AML-193 (cell line): ENCODE results near the gene UNC79.

Experiments
- DNase-seq, 2 experiments: peaks; one replicate each; lab custom pipeline; 2025; lab: John Stamatoyannopoulos, UW

UNC79 gene

DNA sequence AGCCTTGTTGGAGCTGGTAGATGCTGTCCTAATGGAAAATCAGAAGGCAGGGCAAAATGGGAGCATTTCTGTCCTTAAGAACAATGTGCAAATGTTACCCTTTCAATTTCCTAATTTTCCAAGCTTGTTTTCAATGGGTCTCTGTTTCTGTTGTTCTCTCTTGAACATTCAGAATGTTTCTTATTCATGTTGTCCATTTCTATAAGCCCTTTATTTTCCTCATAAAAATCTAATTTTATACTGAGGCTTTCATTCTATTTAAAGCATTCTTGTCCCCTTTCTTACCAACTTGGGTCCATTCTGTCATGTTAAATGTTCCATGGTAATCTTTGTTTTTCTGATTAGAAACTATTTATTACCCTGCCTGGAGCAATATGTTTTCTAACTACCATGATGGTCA, 232.6 kb downstream of the UNC79 start:
- DNase-seq: no peak

DNA sequence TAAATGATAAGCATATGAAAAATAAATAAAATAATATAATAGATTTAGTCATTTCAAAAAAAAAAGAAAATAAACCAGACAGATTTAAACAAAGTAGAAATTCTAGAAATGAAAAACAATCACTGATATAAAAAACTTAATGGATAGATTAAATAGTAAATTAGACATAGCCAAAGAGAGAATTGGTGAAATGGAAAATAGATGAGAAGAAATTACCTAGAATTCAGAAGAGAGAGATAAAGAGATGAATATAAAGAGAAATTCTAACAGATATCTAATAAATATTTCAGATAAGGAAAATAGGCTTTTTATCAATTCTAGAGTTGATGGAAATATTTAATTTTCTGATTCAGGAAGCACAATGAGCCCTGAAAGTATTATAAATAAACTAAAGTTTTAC, 234.4 kb downstream of the UNC79 start:
- no peak for DNase-seq

DNA sequence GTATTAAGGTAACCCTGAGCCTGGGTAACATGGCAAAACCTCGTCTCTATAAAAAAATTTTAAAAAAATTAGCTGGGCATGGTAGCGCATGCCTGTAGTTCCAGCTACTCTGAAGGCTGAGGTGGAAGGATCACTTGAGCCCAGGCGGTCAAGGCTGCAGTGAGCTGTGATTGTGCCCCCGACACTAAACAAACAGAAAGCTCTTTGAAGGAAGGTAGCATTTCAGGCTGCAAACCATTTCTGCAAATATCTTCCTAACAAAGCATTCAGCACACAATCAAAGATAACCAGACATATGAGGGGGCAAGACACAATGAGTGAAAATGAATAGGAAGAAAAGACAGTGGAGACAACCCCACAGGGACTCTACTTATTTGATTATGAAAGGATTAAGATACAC, 238.9 kb downstream of the UNC79 start:
- no peak for DNase-seq

DNA sequence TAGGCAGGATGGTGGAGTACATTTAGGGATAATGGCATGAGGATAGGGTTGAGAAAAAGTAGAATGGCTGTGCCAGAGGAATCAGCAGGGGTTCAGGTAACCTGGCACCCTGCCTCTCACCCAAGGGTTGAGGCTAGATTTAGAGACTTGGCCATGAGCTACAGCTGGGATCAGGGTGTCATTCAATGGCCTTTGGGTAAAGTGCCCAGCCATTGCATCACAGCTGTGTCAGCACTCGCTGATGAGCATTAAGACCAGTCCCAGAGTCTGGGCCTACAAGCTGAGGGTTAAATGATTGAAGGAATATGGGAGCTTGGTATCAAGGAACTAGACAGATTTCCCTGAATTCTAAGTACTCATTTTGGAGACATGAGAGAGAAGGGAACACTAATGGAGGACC, 243.6 kb downstream of the UNC79 start:
- no peak for DNase-seq

DNA sequence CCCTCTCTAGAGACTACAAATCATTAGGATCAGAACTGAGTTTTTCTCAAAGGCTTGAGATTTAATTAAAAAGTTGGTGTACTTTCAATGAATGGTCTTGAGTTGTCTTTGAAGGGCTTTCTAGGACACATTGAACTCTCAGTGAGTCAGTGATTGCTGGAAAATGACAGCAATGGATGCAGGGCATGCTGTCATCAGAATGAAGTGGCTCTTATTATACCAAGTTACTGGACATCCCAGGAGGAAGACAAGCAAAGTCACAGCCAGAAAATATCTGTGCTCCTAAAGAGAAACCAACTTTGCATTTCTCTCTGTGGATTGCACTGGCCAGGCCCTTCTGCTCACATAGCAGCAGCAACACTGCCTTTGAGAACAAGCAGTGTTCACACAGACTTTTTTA, 244.9 kb downstream of the UNC79 start:
- no peak for DNase-seq

DNA sequence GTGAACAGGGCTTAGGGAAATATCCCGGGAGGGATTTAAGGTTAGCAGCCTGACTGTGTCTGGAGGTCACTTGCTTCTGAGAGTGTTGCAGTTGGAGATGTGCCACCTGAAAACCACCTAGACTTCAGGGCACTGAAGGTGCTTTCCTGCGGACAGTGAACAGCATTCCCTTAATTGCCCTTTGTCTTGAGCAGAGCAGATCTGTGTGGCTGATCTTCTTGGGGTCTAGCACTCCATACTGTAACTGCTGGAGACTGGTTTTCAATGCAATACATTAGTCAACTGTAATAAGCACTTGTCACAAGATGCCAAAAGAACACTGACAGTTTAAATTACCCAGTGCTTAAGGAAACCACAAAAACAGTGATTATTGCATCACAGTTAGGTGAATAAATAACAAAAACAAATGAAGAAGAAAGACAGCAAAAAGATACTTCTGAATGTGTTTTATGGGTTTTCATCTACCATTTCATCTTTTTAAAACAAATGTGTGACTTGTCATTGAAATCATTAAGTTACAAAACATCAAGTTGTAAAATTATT, 245.7 kb downstream of the UNC79 start:
- no peak for DNase-seq

DNA sequence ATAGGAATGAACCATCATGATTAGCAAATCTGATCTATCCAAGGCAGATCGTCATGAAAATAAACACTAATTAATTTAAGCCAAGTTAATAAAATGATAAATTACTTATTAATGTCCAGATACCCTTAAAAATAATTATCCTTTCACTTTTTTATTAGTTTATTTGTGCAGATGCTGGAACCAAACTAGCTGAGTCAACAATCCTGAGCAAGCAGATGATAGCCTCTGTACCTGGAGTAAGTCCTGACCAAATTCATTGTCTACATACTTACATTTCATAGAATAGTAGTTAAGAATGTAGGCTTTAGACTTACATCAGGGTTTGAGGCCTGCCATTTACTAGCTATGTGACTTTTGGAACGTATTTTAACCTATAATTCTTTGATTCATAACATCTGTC, 251.7 kb downstream of the UNC79 start:
- no peak for DNase-seq

DNA sequence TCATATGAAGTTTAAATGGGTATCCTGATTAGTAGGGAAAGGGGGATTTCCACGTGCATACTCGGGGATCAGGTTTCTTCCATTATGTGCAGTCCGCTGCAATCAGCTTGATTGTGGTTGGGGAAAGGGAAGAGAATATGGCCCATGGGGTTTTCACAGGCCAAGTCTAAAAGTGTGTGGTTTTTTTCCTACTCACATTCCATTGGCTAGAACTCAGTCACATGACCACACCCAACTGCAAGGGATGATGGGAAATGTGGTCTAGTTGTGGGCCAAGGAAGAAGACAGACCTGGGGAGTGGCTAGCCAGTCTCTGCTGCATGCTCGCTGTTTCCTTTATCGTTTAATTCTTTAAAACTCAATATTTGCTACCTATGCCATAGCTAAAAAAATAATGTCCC, 252.5 kb downstream of the UNC79 start:
- no peak for DNase-seq

DNA sequence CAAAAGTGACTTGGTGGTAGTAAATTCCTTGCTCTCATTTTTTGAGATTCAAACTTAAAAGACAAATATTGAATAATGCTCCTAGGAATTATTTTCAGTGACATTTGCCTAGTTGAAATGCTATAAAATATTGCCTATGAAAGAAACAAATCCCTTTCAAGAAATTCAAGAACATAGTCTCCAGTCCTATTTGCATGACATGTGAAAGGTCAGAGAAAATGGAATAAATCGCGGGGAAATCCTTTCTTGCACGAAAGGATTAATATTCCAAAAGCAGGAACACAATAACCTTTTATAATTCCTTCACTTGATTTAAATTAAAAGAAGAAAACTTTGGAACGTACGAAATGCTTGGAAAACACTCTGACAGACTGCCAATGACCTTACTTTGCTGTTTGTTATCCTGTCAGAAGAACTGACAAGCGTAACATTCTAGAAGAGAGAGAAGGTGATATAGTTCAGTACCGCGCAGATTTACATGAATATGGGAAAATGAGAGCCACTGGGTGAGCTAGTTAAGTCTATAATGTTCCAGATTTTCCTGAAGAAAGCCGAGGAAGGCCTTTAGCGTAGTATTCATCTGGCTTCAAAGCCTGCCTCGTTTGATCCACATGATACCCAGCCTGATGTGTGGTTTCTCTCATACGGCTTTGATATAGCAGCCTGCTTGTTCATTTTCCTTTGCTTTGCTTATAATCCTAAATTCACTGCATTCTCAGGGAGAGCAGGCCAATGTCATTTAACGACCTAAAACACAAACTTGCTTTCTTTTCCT, 254.6 kb downstream of the UNC79 start:
- no peak for DNase-seq

DNA sequence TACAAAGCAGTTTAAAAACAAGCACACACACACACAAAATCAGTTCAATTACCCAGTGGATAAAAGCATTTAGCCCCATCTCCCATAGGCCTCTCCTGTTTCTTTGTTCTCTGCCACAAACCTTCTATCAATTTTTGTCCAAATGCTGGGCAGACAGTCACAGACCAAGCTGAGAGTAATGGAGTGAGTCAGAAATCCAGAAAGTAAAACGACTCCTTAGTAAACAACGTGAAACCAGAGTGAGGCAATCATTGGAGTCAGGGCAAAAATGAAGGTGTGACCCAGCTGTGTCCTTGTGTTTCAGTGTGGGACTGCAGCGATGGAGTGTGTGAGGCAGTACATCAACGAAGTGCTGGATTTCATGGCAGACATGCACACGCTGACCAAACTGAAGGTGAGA, 255.5 kb downstream of the UNC79 start:
- no peak for DNase-seq

DNA sequence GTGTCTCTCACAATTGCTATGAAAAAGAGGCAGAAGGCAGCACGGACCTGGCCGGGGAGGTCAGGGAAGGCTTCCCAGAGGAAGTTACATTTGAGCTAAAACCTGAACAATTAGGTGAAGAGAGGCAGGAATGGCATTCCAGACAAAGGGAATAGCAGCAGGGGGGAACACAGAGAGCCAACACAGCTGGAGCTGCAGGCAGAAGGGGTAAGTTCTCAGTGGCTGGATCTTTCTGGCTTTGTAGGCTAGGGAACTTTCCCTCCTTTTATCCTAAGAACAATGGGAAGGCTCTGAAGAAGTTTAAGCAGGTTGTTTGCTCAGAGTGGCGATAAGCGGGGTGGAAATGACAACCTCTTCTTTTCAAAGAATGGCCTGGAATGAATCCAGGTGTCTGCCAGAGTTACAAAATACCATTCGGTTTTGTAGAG, 257.5 kb downstream of the UNC79 start:
- no peak for DNase-seq

DNA sequence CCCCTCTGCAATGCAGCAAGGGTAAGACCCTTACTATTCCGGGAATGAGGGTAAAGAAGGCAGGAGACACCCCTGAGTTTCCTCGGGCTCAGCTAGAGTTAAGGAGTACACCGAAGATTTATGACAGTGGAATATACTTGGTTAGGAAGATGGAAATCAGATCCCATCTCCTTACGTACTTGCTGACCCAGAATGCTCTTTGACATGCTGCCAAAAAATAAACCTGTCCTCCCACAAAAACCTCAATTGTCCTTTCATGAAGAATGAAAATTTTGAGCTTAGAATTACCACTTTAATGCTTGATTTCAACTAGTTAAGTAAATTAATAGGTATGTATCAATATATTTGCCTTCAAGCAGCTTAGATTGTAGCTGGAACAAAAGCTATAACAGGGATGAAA, 258.1 kb downstream of the UNC79 start:
- DNase-seq: no peak

DNA sequence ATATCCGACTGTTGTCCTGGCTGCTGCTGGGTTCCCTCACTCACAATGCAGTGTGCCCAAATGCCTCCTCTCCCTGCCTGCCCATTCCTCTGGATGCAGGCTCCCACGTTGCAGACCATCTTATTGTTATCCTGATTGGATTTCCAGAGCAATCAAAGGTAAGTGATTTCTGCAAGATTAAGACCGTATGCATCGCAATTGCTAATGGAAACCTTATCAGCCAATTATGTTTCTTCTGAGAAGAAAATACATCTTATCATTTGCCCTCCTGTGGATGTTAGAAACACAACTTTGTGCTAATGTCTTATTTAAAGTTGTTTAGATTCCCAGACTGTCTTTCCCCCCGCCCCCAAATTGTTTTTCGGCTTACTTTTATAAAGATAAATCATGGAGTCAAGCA, 259.4 kb downstream of the UNC79 start:
- no peak for DNase-seq

DNA sequence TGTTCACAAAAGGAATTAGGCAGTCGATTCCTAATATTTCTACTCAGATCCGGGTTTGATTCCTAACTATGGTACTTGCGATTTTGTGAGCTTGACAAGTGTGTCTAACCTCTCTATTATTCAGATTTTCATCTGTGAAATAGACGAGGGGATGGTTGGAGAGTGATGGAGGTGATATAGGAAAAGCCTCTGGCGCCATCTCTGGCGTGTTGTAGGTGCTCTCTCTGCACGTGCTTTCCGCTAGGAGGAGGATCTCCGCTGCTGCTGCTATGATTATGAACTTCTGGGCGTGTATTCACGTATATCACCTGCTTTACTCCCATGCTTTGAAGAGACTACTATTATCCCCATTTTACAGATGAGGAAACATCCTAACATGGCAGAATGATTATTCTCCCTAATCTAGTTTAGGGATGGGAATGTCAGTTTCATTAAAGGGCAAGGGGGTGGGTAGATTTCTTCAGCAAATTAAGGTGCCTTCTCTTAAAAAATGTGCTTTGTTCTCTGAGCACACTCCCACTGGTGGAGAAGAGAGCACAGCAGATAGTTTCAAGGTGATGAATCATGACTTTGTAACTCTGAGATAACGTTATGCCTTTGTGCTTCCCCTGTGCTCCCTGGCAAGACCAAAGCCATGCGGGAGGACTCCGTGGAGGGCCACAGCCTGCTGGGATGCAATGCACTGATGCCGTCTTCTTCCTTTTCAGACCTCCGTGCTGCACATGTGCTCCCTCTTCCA, 260.5 kb downstream of the UNC79 start:
- DNase-seq: no peak

DNA sequence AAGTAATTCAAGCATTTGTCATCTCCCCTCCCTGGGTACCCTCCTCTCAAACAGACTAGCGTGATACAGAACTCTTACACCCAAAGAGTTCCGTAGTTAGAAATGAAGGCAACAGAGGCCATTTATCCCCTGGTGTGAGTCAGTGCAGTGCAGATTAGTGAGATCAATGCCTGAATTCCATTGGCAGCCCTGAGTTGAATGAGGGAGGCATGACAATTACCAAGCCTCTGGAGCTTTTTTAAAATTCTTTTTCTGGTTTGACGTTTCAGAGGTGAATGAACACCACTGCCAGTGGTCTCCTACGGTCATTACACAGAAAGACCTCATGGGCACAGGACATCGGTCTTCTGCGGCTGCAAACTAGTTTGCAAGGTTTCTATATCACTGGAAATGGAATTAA, 263.2 kb downstream of the UNC79 start:
- DNase-seq: no peak

DNA sequence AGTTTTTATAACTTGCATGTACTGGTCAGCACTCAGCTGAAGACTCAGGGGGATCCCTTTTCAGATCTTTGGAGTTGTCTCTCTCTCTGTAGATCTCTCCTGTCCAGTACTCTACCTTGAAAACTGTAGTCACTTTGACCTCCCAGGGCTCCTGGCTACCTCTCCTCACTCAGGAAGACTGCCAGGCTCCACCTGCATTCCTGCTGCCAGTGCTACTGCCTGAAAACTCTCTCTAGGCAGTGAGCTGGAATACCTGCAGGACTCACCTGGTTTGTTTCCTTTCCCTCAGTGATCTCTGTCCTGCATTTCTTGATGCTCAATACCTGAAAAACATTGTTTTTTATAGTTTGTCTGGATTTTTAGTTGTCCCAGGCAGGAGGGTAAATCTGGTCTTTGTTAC, 270.2 kb downstream of the UNC79 start:
- no peak for DNase-seq

DNA sequence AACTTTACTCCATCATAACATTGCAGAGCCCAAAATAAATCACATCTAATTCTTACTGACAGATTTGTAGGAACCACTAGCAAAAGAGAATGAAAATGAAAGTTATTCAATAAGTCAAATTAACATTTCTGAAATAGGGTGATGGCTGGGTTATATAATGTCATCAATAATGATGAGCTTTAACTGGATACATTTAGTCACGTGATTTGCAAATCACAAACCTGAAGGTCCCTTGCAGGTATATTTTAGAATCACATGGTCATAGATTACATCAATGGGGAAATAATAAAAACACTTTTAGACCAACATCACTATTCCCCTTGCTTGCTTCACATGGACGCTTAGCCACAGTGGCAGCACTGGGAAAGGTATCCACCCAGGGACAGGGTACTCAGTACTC, 270.8 kb downstream of the UNC79 start:
- no peak for DNase-seq

DNA sequence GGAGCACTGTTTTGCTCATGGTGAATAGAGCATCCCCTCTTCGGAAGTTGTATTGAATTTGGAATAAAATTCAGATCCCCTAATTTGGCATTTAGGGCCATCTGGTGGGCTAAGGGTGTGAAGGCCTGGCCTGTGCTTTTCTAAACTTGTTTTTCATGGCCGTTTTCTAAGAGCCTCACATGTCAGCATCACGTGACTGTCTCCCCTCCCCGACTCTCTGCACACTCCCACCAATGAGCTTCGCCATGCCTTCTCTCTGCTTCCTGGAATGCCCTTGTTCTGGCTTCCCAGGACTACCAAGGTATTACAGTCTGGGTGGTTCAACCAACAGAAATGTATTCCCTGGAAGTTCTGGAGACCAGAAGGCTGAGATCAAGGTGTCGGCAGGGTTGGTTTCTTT, 272.2 kb downstream of the UNC79 start:
- DNase-seq: no peak

DNA sequence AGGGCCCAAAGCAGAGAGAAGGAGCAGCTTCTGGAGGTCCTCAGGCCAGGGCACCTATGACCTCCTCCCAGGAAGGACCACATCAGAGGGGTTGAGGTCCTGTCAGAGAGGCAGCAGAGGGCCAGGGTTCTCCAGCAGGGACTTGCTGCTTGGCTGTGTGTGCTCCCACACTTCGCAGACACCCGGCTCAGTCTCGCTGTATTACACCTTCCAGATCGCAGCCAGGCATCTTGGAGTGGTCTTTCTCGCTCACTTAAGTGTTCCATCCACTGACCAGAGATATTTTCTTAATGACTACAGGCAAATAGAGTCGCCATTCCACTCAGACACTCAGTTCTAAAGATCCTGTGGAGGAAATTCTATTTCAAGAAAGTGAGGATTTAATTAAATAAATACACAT, 273.2 kb downstream of the UNC79 start:
- DNase-seq: no peak

DNA sequence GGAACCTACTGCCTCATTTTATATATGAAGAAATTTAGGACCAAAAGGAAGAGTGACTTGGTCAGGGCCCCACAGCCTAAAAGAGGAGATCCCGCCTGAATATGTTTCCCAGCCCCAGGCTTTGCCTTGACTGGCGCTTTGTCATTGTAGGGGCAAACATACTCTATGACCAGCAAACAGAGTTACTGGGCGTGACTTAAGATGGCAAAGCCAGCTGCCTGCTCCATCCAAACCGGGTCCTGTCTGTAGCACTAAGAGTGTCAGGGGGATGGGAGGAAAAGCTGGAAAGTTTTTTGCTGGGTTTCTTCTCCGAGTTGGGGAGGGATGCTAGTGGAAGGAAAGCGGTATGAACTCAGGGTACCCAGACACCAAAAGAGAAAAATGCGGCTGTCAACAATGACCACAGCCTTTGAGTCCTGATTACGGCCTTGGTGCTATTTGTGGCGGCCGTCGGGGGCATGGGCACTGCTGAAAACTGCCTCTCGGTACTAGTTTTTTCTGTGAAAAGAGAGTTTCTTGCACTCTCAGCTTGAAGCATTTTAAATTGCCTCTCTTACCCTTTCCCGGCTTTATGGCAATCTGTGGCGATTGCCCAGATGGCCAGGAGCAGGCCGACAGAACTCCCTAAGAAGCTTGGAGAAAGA, 274.9 kb downstream of the UNC79 start:
- DNase-seq: no peak

DNA sequence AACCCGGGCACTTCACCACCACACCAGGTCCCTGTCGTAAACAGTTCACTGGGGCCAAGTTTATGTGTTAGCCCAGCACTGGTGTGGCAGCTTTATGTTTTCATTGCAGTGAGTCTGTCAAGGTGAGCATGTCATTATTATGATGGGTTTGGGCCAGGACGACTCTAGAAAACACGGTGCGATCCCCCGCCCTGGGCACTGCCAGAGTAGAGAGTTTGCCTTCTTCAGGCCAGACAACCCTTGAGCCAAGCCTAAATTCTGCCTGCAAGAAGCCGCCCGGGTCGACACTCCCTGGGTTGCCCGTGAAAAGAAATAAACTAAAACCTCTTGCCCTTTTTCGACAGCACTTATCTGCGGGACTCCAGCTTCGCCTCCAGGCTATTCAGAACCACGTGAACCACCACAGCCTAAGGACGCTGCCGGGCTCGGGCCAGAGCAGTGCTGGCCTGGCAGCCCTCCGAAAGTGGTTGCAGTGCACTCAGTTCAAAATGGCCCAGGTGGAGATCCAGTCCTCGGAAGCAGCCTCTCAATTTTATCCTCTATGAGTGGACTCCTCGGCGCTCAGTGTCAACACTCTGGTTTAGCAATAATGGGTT, 275.7 kb downstream of the UNC79 start:
- no peak for DNase-seq

DNA sequence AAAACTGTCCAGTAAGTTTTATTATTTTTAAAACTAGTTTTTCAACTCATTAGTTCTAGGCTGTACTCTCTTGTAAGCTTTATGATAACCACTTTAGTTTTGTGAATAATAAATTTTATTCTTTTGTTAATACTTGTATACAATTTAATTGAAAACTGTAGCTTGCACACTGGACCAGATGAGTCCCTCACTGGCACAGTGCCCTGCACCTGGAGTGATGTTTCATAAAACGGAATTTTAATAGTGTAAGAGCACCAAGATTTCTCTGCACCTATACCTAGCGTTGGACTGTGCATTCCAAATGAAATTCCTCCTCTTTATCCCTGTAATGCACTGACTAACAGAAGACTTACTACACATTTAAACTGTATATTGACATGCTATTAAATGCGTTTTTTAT, 276.7 kb downstream of the UNC79 start:
- no peak for DNase-seq

DNA sequence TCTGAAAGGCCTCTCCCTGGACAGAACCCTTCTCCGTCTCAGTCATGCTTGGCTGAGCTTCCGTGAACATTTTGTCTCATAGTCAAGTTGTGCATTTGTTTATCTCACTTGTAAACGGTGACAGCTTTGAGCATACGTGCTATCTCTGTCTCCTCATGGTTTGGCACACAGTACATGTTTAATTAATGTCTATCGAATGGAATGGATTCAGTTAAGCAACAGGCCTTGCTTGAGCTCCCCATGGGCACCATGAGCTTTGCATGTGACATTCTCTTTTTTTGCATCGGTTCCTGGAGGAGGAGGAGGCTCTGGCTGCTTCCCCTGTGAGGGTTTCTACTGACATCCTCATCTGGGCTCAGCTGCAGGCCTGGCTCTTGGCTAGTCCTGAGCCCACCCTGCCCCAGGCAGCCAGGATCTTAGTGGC, 277.6 kb downstream of the UNC79 start:
- no peak for DNase-seq
